LNCaP clone FGC (cell line): ENCODE results near the gene ZMYND10.

Source experiments
- DNase-seq: peaks from one replicate; pipeline ENCODE4 v3.0.0-alpha.2; 2011; ENCODE audit warnings: low read depth
- H3K4me3 ChIP-seq: 2 replicates; pipeline ENCODE4 v1.5.1; 2011; ENCODE audit warnings: mild to moderate bottlenecking, low read depth, low read length, control low read depth
- CTCF ChIP-seq: IDR thresholded peaks from 2 replicates; pipeline ENCODE4 v1.5.1; 2012; ENCODE audit warnings: mild to moderate bottlenecking; ENCODE audit not compliant: control insufficient read depth, insufficient read depth; ENCODE audit errors: extremely low read depth

Gene ZMYND10

DNA sequence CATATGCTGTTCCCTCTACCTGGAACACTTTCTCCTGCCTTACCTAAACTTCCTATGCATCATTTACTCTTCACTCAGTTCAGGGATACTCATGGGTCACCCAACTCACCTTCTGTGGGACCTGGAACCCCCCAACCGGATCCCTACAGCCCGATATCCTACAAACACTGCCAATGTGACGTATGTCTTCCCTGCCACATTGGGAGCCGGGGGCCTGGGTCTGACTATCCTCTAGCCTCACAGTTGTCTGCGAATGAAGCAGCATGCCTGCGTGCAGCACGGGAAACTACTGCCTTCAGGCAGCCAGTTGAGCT lies 4.6 kb upstream of the ZMYND10 start:
- H3K4me3 ChIP-seq: peak overlapping the region; percentile 57
- no peak for TF ChIP-seq CTCF
- DNase-seq: no peak

- TF ChIP-seq CTCF: peak; percentile 73
- no peak overlapping the region for H3K4me3 ChIP-seq
- peak; percentile 61 for DNase-seq
These were observed 1.8 kb upstream of the ZMYND10 start for GRCh38 chr3:50347187-50347813.

GRCh38 chr3:50345008-50345407 lies 524 bp downstream of the ZMYND10 start:
- no peak for DNase-seq
- peak overlapping the region; percentile 52 for H3K4me3 ChIP-seq
- TF ChIP-seq CTCF: no peak

GRCh38 chr3:50342813-50343633 lies 2.5 kb downstream of the ZMYND10 start:
- no peak overlapping the region for H3K4me3 ChIP-seq
- no peak for TF ChIP-seq CTCF
- DNase-seq: no peak

- DNase-seq: no peak
- no peak overlapping the region for H3K4me3 ChIP-seq
- TF ChIP-seq CTCF: no peak
These were observed 3.4 kb downstream of the ZMYND10 start for GRCh38 chr3:50341996-50342650.

DNA sequence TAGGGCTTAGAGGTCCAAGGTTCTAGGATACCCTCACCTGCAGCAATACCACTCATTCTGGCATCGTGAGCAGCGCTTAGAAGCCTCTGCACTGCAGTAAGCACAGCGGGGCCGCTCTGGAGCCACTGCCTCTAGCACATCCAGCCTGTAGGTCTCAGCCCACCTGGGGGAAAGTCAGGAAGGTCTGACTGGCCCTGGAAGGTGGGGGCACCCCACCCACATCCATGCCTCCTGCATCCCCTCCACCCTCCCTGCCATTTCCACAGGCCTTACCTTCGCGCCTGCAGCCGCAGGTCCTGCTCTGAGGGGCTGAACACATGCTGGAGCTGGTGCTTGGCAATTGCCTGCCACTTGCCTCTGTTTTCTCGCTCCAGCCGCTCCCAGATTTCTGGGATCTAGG lies 4.0 kb downstream of the ZMYND10 start:
- no peak for TF ChIP-seq CTCF
- no peak overlapping the region for H3K4me3 ChIP-seq
- DNase-seq: no peak
